OCI-LY1 (cell line): Measurements from ENCODE around the gene PARD3.

Experiments
- H2AFZ ChIP-seq: fragments of 200-600 bp; sonication (generic), shearing (Covaris generic); 2 replicates; pipeline ENCODE4 v1.6.0; 2014; ENCODE audit warnings: antibody characterized with exemption, mild to moderate bottlenecking, low read length
- H3F3A ChIP-seq: fragments of 200-600 bp; sonication (generic), shearing (Covaris generic); 2 replicates; pipeline ENCODE4 v1.6.0; 2014; ENCODE audit warnings: mild to moderate bottlenecking, antibody characterized with exemption, low read length, moderate library complexity; ENCODE audit not compliant: insufficient read depth
- H3K27ac ChIP-seq: fragments of 200-600 bp; sonication (generic); 2 replicates; pipeline ENCODE4 v1.5.1; 2014; ENCODE audit warnings: low read length, mixed run types, mild to moderate bottlenecking, low read depth; ENCODE audit not compliant: poor library complexity, severe bottlenecking
- H3K27me3 ChIP-seq: fragments of 200-600 bp; sonication (generic); 2 replicates; pipeline ENCODE4 v1.6.0; 2014; ENCODE audit warnings: antibody characterized with exemption, mild to moderate bottlenecking, low read length, moderate library complexity; ENCODE audit not compliant: insufficient read depth
- H3K36me3 ChIP-seq: fragments of 200-600 bp; sonication (generic); 2 replicates; pipeline ENCODE4 v1.6.1; 2014; ENCODE audit warnings: mild to moderate bottlenecking, antibody characterized with exemption, low read length, moderate library complexity, mixed read lengths; ENCODE audit not compliant: insufficient read depth
- H3K4me1 ChIP-seq: fragments of 200-600 bp; sonication (generic); 2 replicates; pipeline ENCODE4 v1.5.1; 2014; ENCODE audit warnings: mild to moderate bottlenecking, low read length, moderate library complexity; ENCODE audit not compliant: insufficient read depth, severe bottlenecking
- H3K4me2 ChIP-seq: fragments of 200-600 bp; sonication (generic), shearing (Covaris generic); 2 replicates; pipeline ENCODE4 v1.6.1; 2014; ENCODE audit warnings: low read length
- H3K4me3 ChIP-seq: fragments of 200-600 bp; sonication (generic); 2 replicates; pipeline ENCODE4 v1.5.1; 2014; ENCODE audit warnings: low read length, low read depth, mild to moderate bottlenecking, mixed read lengths; ENCODE audit not compliant: poor library complexity, severe bottlenecking
- H3K79me2 ChIP-seq: fragments of 200-600 bp; shearing (Covaris generic); 2 replicates; pipeline ENCODE4 v1.6.1; 2016; ENCODE audit warnings: mixed run types, low read length, mixed read lengths; ENCODE audit not compliant: insufficient read depth
- H3K9ac ChIP-seq: fragments of 200-600 bp; sonication (generic), shearing (Covaris generic); 2 replicates; pipeline ENCODE4 v1.6.1; 2014; ENCODE audit warnings: mild to moderate bottlenecking, low read length, mixed read lengths
- H3K9me2 ChIP-seq: fragments of 200-600 bp; sonication (generic), shearing (Covaris generic); 2 replicates; pipeline ENCODE4 v1.6.1; 2014; ENCODE audit warnings: low read depth, mild to moderate bottlenecking, low read length, mixed read lengths
- H3K9me3 ChIP-seq: fragments of 200-600 bp; shearing (Covaris generic); 2 replicates; pipeline ENCODE4 v1.6.1; 2014; ENCODE audit warnings: low read length, mixed read lengths
- H4K20me1 ChIP-seq: fragments of 200-600 bp; sonication (generic), shearing (Covaris generic); 2 replicates; pipeline ENCODE4 v1.6.0; 2016; ENCODE audit warnings: mild to moderate bottlenecking, low read length; ENCODE audit not compliant: insufficient read depth
- CTCF ChIP-seq: fragments of 200-600 bp; sonication (generic), shearing (Covaris generic); IDR thresholded peaks from 2 replicates; pipeline ENCODE4 v1.5.1; 2017; ENCODE audit warnings: mild to moderate bottlenecking, antibody characterized with exemption, low read length, moderate library complexity, mixed read lengths
- EZH2 ChIP-seq: fragments of 200-600 bp; sonication (generic), shearing (Covaris generic); IDR thresholded peaks from 2 replicates; pipeline ENCODE4 v1.8.0; 2017; ENCODE audit warnings: borderline replicate concordance, mixed run types, mild to moderate bottlenecking, antibody characterized with exemption, low read length, moderate library complexity, mixed read lengths

PARD3 gene

GRCh38 chr10:34061841-34062240, 753.3 kb downstream of the PARD3 start:
- Histone ChIP-seq H3K9me2 (no peaks in the 10 kb centered on the region), H2AFZ (no peak overlapping the region), H3K36me3 (no peaks in the 10 kb centered on the region), H3F3A (no peaks in the 10 kb centered on the region), H3K4me1 (no peaks in the 10 kb centered on the region), H3K9me3 (no peaks in the 10 kb centered on the region), H3K4me3 (no peak overlapping the region), H4K20me1 (no peaks in the 10 kb centered on the region), H3K4me2 (no peak overlapping the region), H3K79me2 (no peaks in the 10 kb centered on the region), H3K9ac (no peak overlapping the region), H3K27me3 (no peaks in the 10 kb centered on the region), H3K27ac (no peak overlapping the region)
- TF ChIP-seq CTCF, result no peak
- TF ChIP-seq EZH2, result no peak
